Stimulated activated CD8-positive, alpha-beta memory T cell treated with anti-CD3 and anti-CD28 coated beads, Interleukin-12 subunit alpha, Interleukin-12 subunit beta, amount 100 ng/mL, for 4 hours (primary cell): ENCODE data around the gene PRR5.
"Not testable (repeated sequence)": the region's sequence is repeated elsewhere in the genome, so short reads cannot be mapped to it uniquely, and the experiment has no call there.

Source experiments
- DNase-seq: peaks from one replicate; pipeline ENCODE4 v3.0.0-alpha.2; 2020; ENCODE audit warnings: low read depth

Gene PRR5

GRCh38 chr22:44735518-44736428 is 33.8 kb downstream of the PRR5 start:
- peak; percentile 62 for DNase-seq

- no peak for DNase-seq
These were observed 34.8 kb downstream of the PRR5 start for GRCh38 chr22:44736581-44737405.

- no peak for DNase-seq
These were observed 35.7 kb downstream of the PRR5 start for GRCh38 chr22:44737406-44738346.

- DNase-seq: no peak
These were observed 36.3 kb downstream of the PRR5 start for GRCh38 chr22:44738347-44738715.

GRCh38 chr22:44739024-44739423 is 37.0 kb downstream of the PRR5 start:
- DNase-seq: no peak

- DNase-seq: not testable (repeated sequence)
These were observed 37.7 kb downstream of the PRR5 start for GRCh38 chr22:44739666-44740065.

GRCh38 chr22:44740307-44740706 is 38.3 kb downstream of the PRR5 start:
- DNase-seq: no peak

GRCh38 chr22:44741929-44742328 is 39.9 kb downstream of the PRR5 start:
- no peak for DNase-seq

- DNase-seq: no peak
These were observed 41.2 kb downstream of the PRR5 start for GRCh38 chr22:44743247-44743646.

- no peak for DNase-seq
These were observed 41.8 kb downstream of the PRR5 start for GRCh38 chr22:44743804-44744211.

GRCh38 chr22:44745853-44746789 is 44.1 kb downstream of the PRR5 start:
- DNase-seq: no peak

- not testable (repeated sequence) for DNase-seq
These were observed 45.8 kb downstream of the PRR5 start for GRCh38 chr22:44747784-44748127.

GRCh38 chr22:44748524-44748923 is 46.5 kb downstream of the PRR5 start:
- no peak for DNase-seq

- DNase-seq: no peak
These were observed 48.5 kb downstream of the PRR5 start for GRCh38 chr22:44750481-44750880.

GRCh38 chr22:44752285-44753188 is 50.5 kb downstream of the PRR5 start, which contains the start of gene ARHGAP8:
TSS of gene ARHGAP8 (plus strand) at chr22:44752575. CDS start at chr22:44786528, 33,953 bp downstream.
- no peak for DNase-seq

GRCh38 chr22:44753189-44754042 is 51.4 kb downstream of the PRR5 start:
- DNase-seq: no peak

- no peak for DNase-seq
These were observed 53.0 kb downstream of the PRR5 start for GRCh38 chr22:44754998-44755397.

- no peak for DNase-seq
These were observed 53.4 kb downstream of the PRR5 start for GRCh38 chr22:44755417-44755816.

GRCh38 chr22:44755956-44756361 is 54.0 kb downstream of the PRR5 start:
- DNase-seq: no peak
